Measurements from ENCODE around the gene ULK1. TPM values are rescaled to one million over a fixed set of nuclear protein-coding genes. Genes with fewer than 3 reads are reported as not detected.
A peak's percentile ranks its signal among the peaks of the same experiment; 100 is the strongest.

ULK1 gene
- total RNA-seq, 2 experiments from 2014 or later, result 85.0 to 91.6 TPM

GRCh38 chr12:131930510-131930909 lies 36.1 kb downstream of the ULK1 start:
- H3K27ac ChIP-seq (ENCODE audit: low read depth in 1 of 2, low read length in 2 of 2), result peak overlapping the region in 1 of 2 donors; percentile 36
- Mint-ChIP-seq H3K27me3 (no peaks in the 10 kb centered on the region), H3K4me1 (ENCODE audit: low read depth) (peaks cover 28% of the 10 kb centered on the region), H3K36me3 (ENCODE audit: low read depth) (peaks cover 43% of the 10 kb centered on the region), H3K27ac (peak overlapping the region; percentile 77), H3K9me3 (no peaks in the 10 kb centered on the region), H3K4me3 (peak overlapping the region; percentile 94)
- ChIA-PET CTCF (interaction anchor here (4.4 kb wide), 1 partner anchor 19 kb away, joined by 19 read pairs; the partner anchor contains the start of gene EP400), POLR2A (interaction anchor here (0.5 to 1.7 kb wide), 4 partner anchors 9 to 219 kb away, joined by 3 to 8 read pairs (median 4); partner anchors contain the start of genes EP400 and SFSWAP)
- ATAC-seq (ENCODE audit: poor library complexity) (no peak), DNase-seq (no peak)
- H3K4me1 ChIP-seq (ENCODE audit: insufficient read depth, low read length), result peaks cover 28% of the 10 kb centered on the region
- H3K36me3 ChIP-seq (ENCODE audit: insufficient read depth, low read length), result peaks cover 35% of the 10 kb centered on the region
- TF ChIP-seq, protein P1, sequence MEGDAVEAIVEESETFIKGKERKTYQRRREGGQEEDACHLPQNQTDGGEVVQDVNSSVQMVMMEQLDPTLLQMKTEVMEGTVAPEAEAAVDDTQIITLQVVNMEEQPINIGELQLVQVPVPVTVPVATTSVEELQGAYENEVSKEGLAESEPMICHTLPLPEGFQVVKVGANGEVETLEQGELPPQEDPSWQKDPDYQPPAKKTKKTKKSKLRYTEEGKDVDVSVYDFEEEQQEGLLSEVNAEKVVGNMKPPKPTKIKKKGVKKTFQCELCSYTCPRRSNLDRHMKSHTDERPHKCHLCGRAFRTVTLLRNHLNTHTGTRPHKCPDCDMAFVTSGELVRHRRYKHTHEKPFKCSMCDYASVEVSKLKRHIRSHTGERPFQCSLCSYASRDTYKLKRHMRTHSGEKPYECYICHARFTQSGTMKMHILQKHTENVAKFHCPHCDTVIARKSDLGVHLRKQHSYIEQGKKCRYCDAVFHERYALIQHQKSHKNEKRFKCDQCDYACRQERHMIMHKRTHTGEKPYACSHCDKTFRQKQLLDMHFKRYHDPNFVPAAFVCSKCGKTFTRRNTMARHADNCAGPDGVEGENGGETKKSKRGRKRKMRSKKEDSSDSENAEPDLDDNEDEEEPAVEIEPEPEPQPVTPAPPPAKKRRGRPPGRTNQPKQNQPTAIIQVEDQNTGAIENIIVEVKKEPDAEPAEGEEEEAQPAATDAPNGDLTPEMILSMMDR (IDR thresholded peaks at IDR 0.05), result no peak
- intact Hi-C loops (cut with DNase I, micrococcal nuclease), result loop anchor here in 1 of 2 experiments (1.0 to 10.0 kb wide), 2 partner anchors 18 to 1056 kb away; partner anchors contain the start of gene RAN
- no peaks in the 10 kb centered on the region for H3K9me3 ChIP-seq (ENCODE audit: control insufficient read depth in 1 of 2, insufficient read depth in 1 of 2, low read length in 2 of 2)
- peak overlapping the region; percentile 96 for H3K4me3 ChIP-seq (ENCODE audit: low read length)
- no peaks in the 10 kb centered on the region for H3K27me3 ChIP-seq (ENCODE audit: control insufficient read depth in 1 of 2, insufficient read depth in 2 of 2, low read length in 2 of 2)

- Histone ChIP-seq H3K9me3 (ENCODE audit: control insufficient read depth in 1 of 2, insufficient read depth in 1 of 2, low read length in 2 of 2) (no peaks in the 10 kb centered on the region), H3K36me3 (ENCODE audit: insufficient read depth, low read length) (peaks cover 44% of the 10 kb centered on the region), H3K27ac (ENCODE audit: low read depth in 1 of 2, low read length in 2 of 2) (no peak overlapping the region), H3K27me3 (ENCODE audit: control insufficient read depth in 1 of 2, insufficient read depth in 2 of 2, low read length in 2 of 2) (no peaks in the 10 kb centered on the region), H3K4me3 (ENCODE audit: low read length) (no peak overlapping the region), H3K4me1 (ENCODE audit: insufficient read depth, low read length) (peaks cover 20% of the 10 kb centered on the region)
- H3K4me1 Mint-ChIP-seq (ENCODE audit: low read depth), result peaks cover 21% of the 10 kb centered on the region
- H3K27ac Mint-ChIP-seq, result no peak overlapping the region
- ATAC-seq (ENCODE audit: poor library complexity) (no peak), DNase-seq (no peak)
- H3K9me3 Mint-ChIP-seq, result no peaks in the 10 kb centered on the region
- TF ChIP-seq, protein P1 (IDR thresholded peaks at IDR 0.05), result no peak
- no peaks in the 10 kb centered on the region for H3K27me3 Mint-ChIP-seq
- ChIA-PET CTCF (no interaction called here), POLR2A (no interaction called here)
- peaks cover 59% of the 10 kb centered on the region for H3K36me3 Mint-ChIP-seq (ENCODE audit: low read depth)
- H3K4me3 Mint-ChIP-seq, result no peak overlapping the region
- intact Hi-C loops (cut with DNase I, micrococcal nuclease), result loop anchor here in 1 of 2 experiments (10.0 kb wide), 1 partner anchor 1059 kb away; the partner anchor contains the start of gene RAN
Observed at GRCh38 chr12:131933387-131933786, 39.0 kb downstream of the ULK1 start.

DNA sequence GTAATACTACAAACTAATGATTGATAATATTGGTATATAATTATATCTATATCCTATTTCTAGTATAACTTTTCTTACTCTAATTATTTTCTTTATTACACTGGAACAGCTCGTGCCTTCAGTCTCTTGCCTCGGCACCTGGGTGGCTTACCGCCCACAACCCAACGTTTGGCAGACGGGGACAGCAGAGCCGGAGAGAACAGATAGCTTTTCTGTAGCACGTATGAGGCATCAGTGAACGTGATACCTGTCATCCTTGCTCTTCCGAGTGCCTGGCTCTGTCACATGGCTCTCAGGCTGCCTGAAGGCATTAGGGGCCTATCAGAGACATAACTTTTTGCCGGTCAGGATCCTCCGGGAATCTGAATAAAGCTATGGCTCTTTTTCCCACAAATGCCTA lies 40.1 kb downstream of the ULK1 start:
- POLR2A ChIA-PET, result no interaction called here
- Mint-ChIP-seq H3K4me1 (ENCODE audit: low read depth) (peaks cover 18% of the 10 kb centered on the region), H3K36me3 (ENCODE audit: low read depth) (peaks cover 63% of the 10 kb centered on the region), H3K27me3 (no peaks in the 10 kb centered on the region), H3K9me3 (no peaks in the 10 kb centered on the region), H3K27ac (no peak overlapping the region), H3K4me3 (no peak overlapping the region)
- TF ChIP-seq, protein P1 (IDR thresholded peaks at IDR 0.05), result no peak
- peaks cover 49% of the 10 kb centered on the region for H3K36me3 ChIP-seq (ENCODE audit: insufficient read depth, low read length)
- DNase-seq (no peak), ATAC-seq (ENCODE audit: poor library complexity) (no peak)
- no peaks in the 10 kb centered on the region for H3K27me3 ChIP-seq (ENCODE audit: control insufficient read depth in 1 of 2, insufficient read depth in 2 of 2, low read length in 2 of 2)
- H3K4me3 ChIP-seq (ENCODE audit: low read length), result no peak overlapping the region
- no peaks in the 10 kb centered on the region for H3K9me3 ChIP-seq (ENCODE audit: control insufficient read depth in 1 of 2, insufficient read depth in 1 of 2, low read length in 2 of 2)
- H3K4me1 ChIP-seq (ENCODE audit: insufficient read depth, low read length), result peaks cover 14% of the 10 kb centered on the region
- CTCF ChIA-PET, result no interaction called here
- no peak overlapping the region for H3K27ac ChIP-seq (ENCODE audit: low read depth in 1 of 2, low read length in 2 of 2)
- intact Hi-C loops (cut with DNase I, micrococcal nuclease), result loop anchor here in 1 of 2 experiments (10.0 kb wide), 1 partner anchor 1060 kb away; the partner anchor contains the start of gene RAN
